BE2C (cell line): ENCODE data around the gene SLC35F3.
"Not testable (repeated sequence)": the region's sequence is repeated elsewhere in the genome, so short reads cannot be mapped to it uniquely, and the experiment has no call there.

ENCODE experiments used
- DNase-seq: peaks from one replicate; pipeline ENCODE4 v3.0.0-alpha.2; 2020
- H3K27me3 ChIP-seq: fragments of 250-450 bp; sonication (Bioruptor Pico); 2 replicates; pipeline ENCODE4 v1.5.1; 2020; ENCODE audit warnings: mild to moderate bottlenecking
- H3K36me3 ChIP-seq: fragments of 250-450 bp; sonication (Bioruptor Pico); 2 replicates; pipeline ENCODE4 v1.5.1; 2020; ENCODE audit warnings: mild to moderate bottlenecking
- H3K4me1 ChIP-seq: fragments of 250-450 bp; sonication (Bioruptor Pico); 2 replicates; pipeline ENCODE4 v1.5.1; 2020
- H3K4me3 ChIP-seq: 2 replicates; pipeline ENCODE4 v1.5.1; 2011; ENCODE audit warnings: low read depth, low read length
- H3K9me3 ChIP-seq: fragments of 250-450 bp; sonication (Bioruptor Pico); 2 replicates; pipeline ENCODE4 v1.5.1; 2020
- CTCF ChIP-seq: IDR thresholded peaks from 2 replicates; pipeline ENCODE4 v1.5.1; 2012; ENCODE audit warnings: mild to moderate bottlenecking, low read depth, low read length

SLC35F3 gene

DNA sequence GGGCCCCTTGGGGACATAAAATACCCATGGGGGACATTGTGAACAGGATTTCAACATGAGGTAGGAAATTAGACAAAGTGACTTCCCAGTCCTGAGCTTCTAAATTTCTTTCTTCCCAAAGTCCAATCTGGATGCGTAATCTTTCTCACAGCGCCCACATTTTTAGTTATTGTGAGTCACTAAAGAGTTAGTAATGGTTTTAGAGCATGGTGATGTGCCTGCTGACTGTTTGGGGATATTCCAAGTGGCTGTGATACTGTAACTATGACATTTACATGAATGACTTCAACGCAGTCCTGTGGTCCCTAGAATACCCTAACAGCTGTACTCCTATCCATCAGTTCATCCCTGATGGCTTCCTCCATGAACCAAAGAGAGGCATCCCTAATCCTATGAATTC lies 244.7 kb downstream of the SLC35F3 start:
- peaks cover 17% of the 10 kb centered on the region for H3K27me3 ChIP-seq
- H3K36me3 ChIP-seq: no peaks in the 10 kb centered on the region
- H3K4me3 ChIP-seq: no peak overlapping the region
- no peaks in the 10 kb centered on the region for H3K4me1 ChIP-seq
- no peak for DNase-seq
- H3K9me3 ChIP-seq: no peaks in the 10 kb centered on the region
- no peak for TF ChIP-seq CTCF

DNA sequence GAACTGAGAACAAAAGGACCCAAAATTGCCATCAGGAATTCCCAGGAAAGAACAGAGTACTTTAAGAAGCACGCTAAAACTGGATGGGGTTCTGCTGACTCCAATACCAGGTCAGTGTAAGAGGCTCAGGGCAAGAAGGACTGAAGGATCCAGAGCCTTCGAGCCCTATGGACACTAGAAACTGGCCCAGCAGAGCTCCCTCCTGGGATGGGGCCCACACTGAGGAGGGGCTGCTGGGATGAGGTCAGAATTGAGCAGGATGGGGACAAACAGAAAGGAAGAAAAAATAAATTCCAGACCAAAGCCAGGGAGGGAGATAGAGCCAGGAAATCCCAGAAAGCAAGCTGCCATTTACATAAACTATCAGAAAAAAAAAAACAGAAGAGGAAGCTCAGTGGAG lies 246.4 kb downstream of the SLC35F3 start:
- Histone ChIP-seq H3K9me3 (no peaks in the 10 kb centered on the region), H3K4me1 (no peaks in the 10 kb centered on the region), H3K4me3 (no peak overlapping the region), H3K36me3 (no peaks in the 10 kb centered on the region), H3K27me3 (peaks cover 6% of the 10 kb centered on the region)
- TF ChIP-seq CTCF: no peak
- DNase-seq: no peak

DNA sequence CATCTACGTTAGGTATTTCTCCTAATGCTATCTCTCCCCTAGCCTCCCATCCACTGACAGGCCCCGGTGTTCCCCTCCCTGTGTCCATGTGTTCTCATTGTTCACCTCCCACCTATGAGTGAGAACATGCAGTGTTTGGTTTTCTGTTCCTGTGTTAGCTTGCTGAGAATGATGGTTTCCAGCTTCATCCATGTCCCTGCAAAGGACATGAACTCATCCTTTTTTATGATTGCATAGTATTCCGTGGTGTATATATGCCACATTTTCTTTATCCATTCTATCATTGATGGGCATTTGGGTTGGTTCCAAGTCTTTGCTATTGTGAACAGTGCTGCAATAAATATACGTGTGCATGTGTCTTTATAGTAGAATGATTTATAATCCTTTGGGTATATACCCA lies 247.9 kb downstream of the SLC35F3 start:
- H3K36me3 ChIP-seq, H3K4me1 ChIP-seq, DNase-seq, H3K4me3 ChIP-seq, H3K9me3 ChIP-seq: not testable (repeated sequence)
- peaks cover 10% of the 10 kb centered on the region for H3K27me3 ChIP-seq

- H3K36me3 ChIP-seq: no peaks in the 10 kb centered on the region
- peak; percentile 47 for DNase-seq
- no peaks in the 10 kb centered on the region for H3K9me3 ChIP-seq
- no peaks in the 10 kb centered on the region for H3K4me1 ChIP-seq
- peak; percentile 82 for TF ChIP-seq CTCF
- H3K4me3 ChIP-seq: no peak overlapping the region
- H3K27me3 ChIP-seq: peaks cover 4% of the 10 kb centered on the region; the same call in 1 of the 2 replicates
These were observed 250.1 kb downstream of the SLC35F3 start for GRCh38 chr1:234154320-234155251.

- Histone ChIP-seq H3K4me1 (no peaks in the 10 kb centered on the region), H3K4me3 (no peak overlapping the region), H3K36me3 (no peaks in the 10 kb centered on the region), H3K9me3 (no peaks in the 10 kb centered on the region), H3K27me3 (no peaks in the 10 kb centered on the region)
- TF ChIP-seq CTCF: no peak
- DNase-seq: no peak
These were observed 258.2 kb downstream of the SLC35F3 start for GRCh38 chr1:234162661-234163060.

DNA sequence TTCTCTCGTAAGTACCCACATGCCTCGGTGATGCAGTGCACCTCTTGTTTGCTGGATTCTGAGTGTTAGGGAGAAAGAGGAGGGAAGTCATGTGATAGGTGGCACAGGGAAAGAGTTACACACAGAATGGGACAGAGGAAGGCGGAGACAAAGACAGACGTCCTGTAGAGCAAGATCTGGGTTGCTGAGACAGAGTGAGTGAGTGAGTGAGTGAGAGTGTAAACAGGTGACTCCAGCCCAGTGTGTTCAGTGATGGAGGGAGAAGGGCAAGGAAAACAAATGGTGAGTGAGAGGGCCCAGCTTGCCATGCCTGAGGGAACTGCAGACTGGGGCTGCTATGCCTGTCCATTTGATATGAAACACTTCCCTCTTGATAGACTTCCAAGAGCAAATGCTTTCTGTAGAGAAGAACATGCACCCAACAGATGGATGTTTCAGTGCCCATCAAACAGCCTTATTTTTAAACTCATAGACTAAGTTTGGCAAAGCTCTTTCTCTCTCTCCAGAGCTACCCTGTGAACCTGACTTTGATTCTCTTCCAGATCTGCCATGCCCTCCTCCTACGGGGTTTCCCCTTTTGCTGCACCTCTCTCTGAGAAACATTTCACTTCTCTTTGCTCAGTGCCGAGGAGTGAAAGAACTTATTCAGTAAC lies 258.9 kb downstream of the SLC35F3 start:
- TF ChIP-seq CTCF: no peak
- H3K4me1 ChIP-seq: no peaks in the 10 kb centered on the region
- no peaks in the 10 kb centered on the region for H3K27me3 ChIP-seq
- no peak overlapping the region for H3K4me3 ChIP-seq
- no peaks in the 10 kb centered on the region for H3K9me3 ChIP-seq
- no peak for DNase-seq
- no peaks in the 10 kb centered on the region for H3K36me3 ChIP-seq
